HCT116 (cell line): ENCODE data around the gene THPO. TPM values are rescaled to one million over a fixed set of nuclear protein-coding genes. Genes with fewer than 3 reads are reported as not detected.

ENCODE experiments used
- ATAC-seq: fragments of 200-7000 bp; cut with Tn5 transposase; 2 replicates; pipeline ENCODE4 v1.9.1; 2020; ENCODE audit warnings: mild to moderate bottlenecking, moderate library complexity
- BruUV-seq: library from RNA; stranded (reverse); fragments of 400-500 nt; replicated peaks from 2 replicates; lab custom pipeline; 2021; lab: Mats Ljungman, UMichigan
- CTCF ChIA-PET: fragments of 300-600 bp; sonication (Branson Sonifier 250); formaldehyde crosslinking; loops from one replicate; lab custom pipeline; 2021; ENCODE audit warnings: antibody characterized with exemption; lab: Charles Lee
- POLR2A ChIA-PET: fragments of 300-600, 350-600 bp; sonication (Branson Sonifier 250); formaldehyde crosslinking; loops from one replicate; lab custom pipeline; 2021; ENCODE audit warnings: antibody characterized with exemption; lab: Charles Lee
- RAD21 ChIA-PET, 2 experiments: fragments of 300-600 bp; sonication (Branson Sonifier 250); formaldehyde crosslinking; loops; one replicate each; lab custom pipeline; 2023; ENCODE audit warnings: low total read pairs in 2 of 2; ENCODE audit not compliant: uncharacterized antibody in 2 of 2, unreplicated experiment in 2 of 2, low non-redundant PET in 1 of 2; lab: Charles Lee
- DNase-seq: peaks from one replicate; pipeline ENCODE4 v3.0.0-alpha.2; 2010; ENCODE audit warnings: low read depth, low spot score
- H2AFZ ChIP-seq: fragments of 200-600 bp; shearing (Covaris generic), sonication (generic); 2 replicates; pipeline ENCODE4 v1.6.1; 2017; ENCODE audit warnings: low read depth, mixed run types, mixed read lengths, antibody characterized with exemption, low read length; ENCODE audit not compliant: poor library complexity, severe bottlenecking
- H3K27ac ChIP-seq: 2 replicates; pipeline ENCODE4 v1.5.1; 2012; ENCODE audit warnings: low read depth, low read length
- H3K27me3 ChIP-seq: fragments of 200-600 bp; sonication (generic); 2 replicates; pipeline ENCODE4 v1.6.1; 2016; ENCODE audit warnings: mixed run types, low read length, mixed read lengths; ENCODE audit not compliant: insufficient read depth
- H3K36me3 ChIP-seq, 2 experiments: fragments of 200-500 bp in 1 of 2; fragments of 200-600 bp in 1 of 2; sonication (Bioruptor generic) in 1 of 2; sonication (generic) in 1 of 2; 2 replicates each; pipeline versions ENCODE4 v1.5.1 to v1.6.1; 2014 to 2016; ENCODE audit warnings: low read length in 2 of 2, inconsistent platforms in 1 of 2, mixed read lengths in 1 of 2, mixed run types in 1 of 2; ENCODE audit not compliant: insufficient read depth in 2 of 2, control insufficient read depth in 1 of 2
- H3K4me1 ChIP-seq, 2 experiments: fragments of 200-600 bp in 1 of 2; sonication (generic) in 1 of 2; 2 replicates each; pipeline versions ENCODE4 v1.5.1 to v1.6.1; 2012 to 2017; ENCODE audit warnings: low read length in 2 of 2, inconsistent platforms in 1 of 2, mild to moderate bottlenecking in 1 of 2, mixed read lengths in 1 of 2, mixed run types in 1 of 2, moderate library complexity in 1 of 2; ENCODE audit not compliant: insufficient read depth in 2 of 2, control insufficient read depth in 1 of 2
- H3K4me2 ChIP-seq: fragments of 200-600 bp; sonication (generic); 2 replicates; pipeline ENCODE4 v1.6.1; 2017; ENCODE audit warnings: mixed run types, low read length, mixed read lengths
- H3K4me3 ChIP-seq, 2 experiments: fragments of 200-600 bp in 1 of 2; sonication (generic) in 1 of 2; replicated peaks in 1 of 2; 2 replicates each; pipeline ENCODE4 v1.5.1; 2011 to 2016; ENCODE audit warnings: low read length in 2 of 2, control low read depth in 1 of 2, low read depth in 1 of 2, mild to moderate bottlenecking in 1 of 2, mixed read lengths in 1 of 2, mixed run types in 1 of 2
- H3K79me2 ChIP-seq: fragments of 200-600 bp; sonication (generic); 2 replicates; pipeline ENCODE4 v1.6.1; 2017; ENCODE audit warnings: mild to moderate bottlenecking, mixed run types, low read length, moderate library complexity, mixed read lengths; ENCODE audit not compliant: insufficient read depth
- H3K9ac ChIP-seq: fragments of 200-600 bp; sonication (generic); 2 replicates; pipeline ENCODE4 v1.6.1; 2016; ENCODE audit warnings: low read length, mixed read lengths
- H3K9me2 ChIP-seq: fragments of 200-600 bp; sonication (generic), shearing (Covaris generic); 2 replicates; pipeline ENCODE4 v1.6.1; 2017; ENCODE audit warnings: mixed run types, mild to moderate bottlenecking, moderate library complexity; ENCODE audit not compliant: insufficient read depth
- H3K9me3 ChIP-seq, 2 experiments: fragments of 200-500 bp in 1 of 2; fragments of 200-600 bp in 1 of 2; sonication (Bioruptor generic) in 1 of 2; sonication (generic) in 1 of 2; 2 replicates each; pipeline ENCODE4 v1.6.1; 2014 to 2017; ENCODE audit warnings: low read length in 2 of 2, mixed read lengths in 2 of 2, inconsistent platforms in 1 of 2, low read depth in 1 of 2, mild to moderate bottlenecking in 1 of 2, mixed run types in 1 of 2, moderate library complexity in 1 of 2; ENCODE audit not compliant: control insufficient read depth in 1 of 2, insufficient read depth in 1 of 2
- H4K20me1 ChIP-seq: fragments of 200-600 bp; sonication (generic), shearing (Covaris generic); 2 replicates; pipeline ENCODE4 v1.6.1; 2017; ENCODE audit warnings: mixed run types, mild to moderate bottlenecking, moderate library complexity; ENCODE audit not compliant: insufficient read depth
- CBX3 ChIP-seq: IDR thresholded peaks from 2 replicates; pipeline ENCODE4 v1.6.1; 2012; ENCODE audit warnings: low read depth
- EGR1 ChIP-seq: IDR thresholded peaks from 2 replicates; pipeline ENCODE4 v1.6.1; 2012; ENCODE audit warnings: low read depth
- MAX ChIP-seq: IDR thresholded peaks from 2 replicates; pipeline ENCODE4 v1.6.1; 2012
- POLR2A ChIP-seq: IDR thresholded peaks from 2 replicates; pipeline ENCODE4 v1.7.0; 2011; ENCODE audit warnings: borderline replicate concordance; ENCODE audit not compliant: insufficient read depth, insufficient read length; ENCODE audit errors: extremely low read depth
- RAD21 ChIP-seq: IDR thresholded peaks from 2 replicates; pipeline ENCODE4 v1.6.1; 2012; ENCODE audit warnings: low read depth, mild to moderate bottlenecking
- YY1 ChIP-seq: IDR thresholded peaks from 2 replicates; pipeline ENCODE4 v1.6.1; 2011; ENCODE audit warnings: low read length, low read depth, moderate library complexity, mild to moderate bottlenecking; ENCODE audit not compliant: insufficient replicate concordance; ENCODE audit errors: extremely low read depth
- ZBTB33 ChIP-seq: IDR thresholded peaks from 2 replicates; pipeline ENCODE4 v1.6.1; 2011; ENCODE audit warnings: mild to moderate bottlenecking, low read length, moderate library complexity; ENCODE audit not compliant: insufficient replicate concordance; ENCODE audit errors: extremely low read depth
- ZNF274 ChIP-seq: fragments of 200-500 bp; sonication (Bioruptor generic); IDR thresholded peaks from 2 replicates; pipeline ENCODE4 v1.6.1; 2014; ENCODE audit warnings: mild to moderate bottlenecking, low read depth, low read length, inconsistent platforms
- intact Hi-C: fragments of 100-400 bp; cut with micrococcal nuclease; formaldehyde crosslinking; loops from 2 replicates; pipeline ENCODE4 v1.10.0; 2022
- total RNA-seq: library from RNA; stranded (reverse); gene quantifications from one replicate; pipeline ENCODE4 v1.2.1, GENCODE V29; 2021; ENCODE audit not compliant: unreplicated experiment

The THPO gene
- total RNA-seq, 1 experiment from 2014 or later, result not detected

GRCh38 chr3:184368116-184368515 lies 9.9 kb downstream of the THPO start:
- Histone ChIP-seq H3K9ac (no peak overlapping the region), H3K9me2 (no peaks in the 10 kb centered on the region), H2AFZ (no peak overlapping the region), H3K27ac (no peak overlapping the region), H3K4me2 (no peak overlapping the region), H4K20me1 (peaks cover 5% of the 10 kb centered on the region; the same call in 1 of the 2 replicates), H3K27me3 (no peaks in the 10 kb centered on the region), H3K4me3 (no peak overlapping the region), H3K4me1 (peaks cover 10 to 24% of the 10 kb centered on the region in 2 experiments), H3K36me3 (peaks cover 29 to 39% of the 10 kb centered on the region in 2 experiments; a peak in 3 of 4 replicates), H3K79me2 (peaks cover 33% of the 10 kb centered on the region), H3K9me3 (no peaks in the 10 kb centered on the region)
- no TSS peak for BruUV-seq
- ChIA-PET CTCF (no interaction called here), POLR2A (interaction anchor here (0.8 kb wide), 1 partner anchor 146 kb away, joined by 3 read pairs; no protein-coding TSS in a partner anchor), RAD21 (interaction anchor here in 1 of 2 experiments (0.6 kb wide), 1 partner anchor 157 kb away, joined by 4 read pairs; no protein-coding TSS in a partner anchor)
- ATAC-seq (no peak), DNase-seq (no peak)
- no peak for TF ChIP-seq MAX
- intact Hi-C loops, result no loop called here

- Histone ChIP-seq H3K27ac (no peak overlapping the region), H3K9me3 (no peaks in the 10 kb centered on the region), H3K9ac (no peak overlapping the region), H3K79me2 (peaks cover 33% of the 10 kb centered on the region), H2AFZ (no peak overlapping the region), H3K9me2 (no peaks in the 10 kb centered on the region), H3K4me3 (no peak overlapping the region), H3K27me3 (no peaks in the 10 kb centered on the region), H4K20me1 (peaks cover 1% of the 10 kb centered on the region; the same call in 1 of the 2 replicates), H3K4me2 (no peak overlapping the region), H3K4me1 (peaks cover 10 to 20% of the 10 kb centered on the region in 2 experiments), H3K36me3 (peaks cover 29 to 39% of the 10 kb centered on the region in 2 experiments; a peak in 3 of 4 replicates)
- ATAC-seq, result no peak
- ChIA-PET CTCF (no interaction called here), POLR2A (no interaction called here), RAD21 (no interaction called here)
- TF ChIP-seq ZNF274 (no peak), ZBTB33 (no peak), RAD21 (no peak), POLR2A (no peak), EGR1 (no peak), YY1 (no peak), CBX3 (no peak)
- no TSS peak for BruUV-seq
- intact Hi-C loops, result no loop called here
- no peak for DNase-seq
Observed at GRCh38 chr3:184366619-184367289, 11.3 kb downstream of the THPO start.
